PC-9 (cell line): Measurements from ENCODE around the gene LINC00305. TPM values are rescaled to one million over a fixed set of nuclear protein-coding genes. Genes with fewer than 3 reads are reported as not detected.

Experiments used
- BruUV-seq: library from RNA; stranded (reverse); fragments of 400-500 nt; replicated peaks from 2 replicates; lab custom pipeline; 2021; lab: Mats Ljungman, UMichigan
- CTCF ChIA-PET: fragments of 300-600 bp; sonication (Branson Sonifier 250); formaldehyde crosslinking; loops from one replicate; lab custom pipeline; 2022; ENCODE audit warnings: antibody characterized with exemption; lab: Charles Lee
- POLR2A ChIA-PET: fragments of 300-600 bp; sonication (Branson Sonifier 250); formaldehyde crosslinking; loops from one replicate; lab custom pipeline; 2022; ENCODE audit warnings: antibody characterized with exemption; ENCODE audit not compliant: unreplicated experiment; lab: Charles Lee
- DNase-seq, 2 experiments: peaks; one replicate each; pipeline versions ENCODE4 v3.0.0 to v3.0.0-alpha.2; 2015 to 2022; ENCODE audit warnings: mixed read lengths in 1 of 2
- H2AFZ ChIP-seq: fragments of 200-600 bp; sonication (generic); 2 replicates; pipeline ENCODE4 v1.8.1; 2017; ENCODE audit warnings: antibody characterized with exemption
- H3F3A ChIP-seq: fragments of 200-600 bp; sonication (generic); 2 replicates; pipeline ENCODE4 v1.8.1; 2017; ENCODE audit warnings: antibody characterized with exemption, mild to moderate bottlenecking, low read depth; ENCODE audit not compliant: insufficient read depth
- H3K27ac ChIP-seq: fragments of 200-600 bp; sonication (generic); 2 replicates; pipeline ENCODE4 v1.6.1; 2016; ENCODE audit warnings: mixed run types
- H3K27me3 ChIP-seq: fragments of 200-600 bp; sonication (generic); 2 replicates; pipeline ENCODE4 v1.6.1; 2016; ENCODE audit warnings: low read depth, mixed run types; ENCODE audit not compliant: insufficient read depth
- H3K36me3 ChIP-seq: fragments of 200-600 bp; sonication (generic); 2 replicates; pipeline ENCODE4 v1.6.1; 2016; ENCODE audit warnings: low read depth, mixed run types
- H3K4me1 ChIP-seq: fragments of 200-600 bp; sonication (generic); replicated peaks from 2 replicates; pipeline ENCODE4 v1.6.1; 2016; ENCODE audit warnings: mixed run types; ENCODE audit not compliant: insufficient read depth
- H3K4me2 ChIP-seq: fragments of 200-600 bp; sonication (generic); 2 replicates; pipeline ENCODE4 v1.6.1; 2017; ENCODE audit warnings: mixed run types
- H3K4me3 ChIP-seq: fragments of 200-600 bp; sonication (generic); 2 replicates; pipeline ENCODE4 v1.6.1; 2016; ENCODE audit warnings: mixed run types
- H3K79me2 ChIP-seq: fragments of 200-600 bp; sonication (generic); 2 replicates; pipeline ENCODE4 v1.6.1; 2017; ENCODE audit warnings: low read depth, mixed run types
- H3K9me2 ChIP-seq: fragments of 200-600 bp; sonication (generic); 2 replicates; pipeline ENCODE4 v1.8.1; 2017; ENCODE audit warnings: mild to moderate bottlenecking; ENCODE audit not compliant: insufficient read depth
- H3K9me3 ChIP-seq: fragments of 200-600 bp; sonication (generic); 2 replicates; pipeline ENCODE4 v1.8.1; 2016; ENCODE audit warnings: low read depth; ENCODE audit not compliant: insufficient read depth
- H4K20me1 ChIP-seq: fragments of 200-600 bp; sonication (generic); 2 replicates; pipeline ENCODE4 v1.8.1; 2017; ENCODE audit not compliant: insufficient read depth
- CTCF ChIP-seq: fragments of 200-600 bp; sonication (generic); conservative IDR thresholded peaks from 2 replicates; pipeline ENCODE4 v1.6.1; 2017; ENCODE audit warnings: mixed run types, antibody characterized with exemption, mild to moderate bottlenecking, moderate library complexity
- EZH2 ChIP-seq: fragments of 200-600 bp; sonication (generic); IDR thresholded peaks from 2 replicates; pipeline ENCODE4 v1.8.0; 2017; ENCODE audit warnings: antibody characterized with exemption, low read depth
- intact Hi-C: fragments of 100-400 bp; cut with micrococcal nuclease; formaldehyde crosslinking; loops from one replicate; pipeline ENCODE4 v1.10.0; 2022; ENCODE audit not compliant: unreplicated experiment
- total RNA-seq: library from RNA; stranded (reverse); gene quantifications from 2 replicates; pipeline ENCODE4 v1.2.3, GENCODE V29; 2021

The LINC00305 gene
- total RNA-seq, 1 experiment from 2014 or later: not detected

- H3K79me2 ChIP-seq: no peaks in the 10 kb centered on the region
- no peak overlapping the region for H2AFZ ChIP-seq
- H4K20me1 ChIP-seq: no peaks in the 10 kb centered on the region
- no peaks in the 10 kb centered on the region for H3K4me1 ChIP-seq
- H3K27ac ChIP-seq: no peak overlapping the region
- H3K36me3 ChIP-seq: no peaks in the 10 kb centered on the region
- H3K9me2 ChIP-seq: peaks cover 6% of the 10 kb centered on the region; the same call in 1 of the 2 replicates
- no peaks in the 10 kb centered on the region for H3F3A ChIP-seq
- no TSS peak for BruUV-seq
- H3K4me3 ChIP-seq: no peak overlapping the region
- CTCF ChIA-PET: no interaction called here
- POLR2A ChIA-PET: interaction anchor here (0.7 kb wide), 1 partner anchor 232 kb away, joined by 4 read pairs; no protein-coding TSS in a partner anchor
- no peaks in the 10 kb centered on the region for H3K9me3 ChIP-seq
- no peak for DNase-seq
- H3K27me3 ChIP-seq: no peaks in the 10 kb centered on the region
- TF ChIP-seq CTCF: no peak
- no peak for TF ChIP-seq EZH2
- no peak overlapping the region for H3K4me2 ChIP-seq
- intact Hi-C loops: no loop called here
Measured at GRCh38 chr18:64171576-64171975, 22.7 kb upstream of the LINC00305 start.

- no peaks in the 10 kb centered on the region for H4K20me1 ChIP-seq
- intact Hi-C loops: no loop called here
- TF ChIP-seq EZH2 (no peak), CTCF (no peak)
- H3K4me2 ChIP-seq: no peak overlapping the region
- H3K79me2 ChIP-seq: no peaks in the 10 kb centered on the region
- H3K4me1 ChIP-seq: no peaks in the 10 kb centered on the region
- H3K9me2 ChIP-seq: peaks cover 6% of the 10 kb centered on the region; the same call in 1 of the 2 replicates
- DNase-seq: no peak
- H2AFZ ChIP-seq: no peak overlapping the region
- POLR2A ChIA-PET: no interaction called here
- H3K9me3 ChIP-seq: no peaks in the 10 kb centered on the region
- CTCF ChIA-PET: no interaction called here
- BruUV-seq: no TSS peak
- no peaks in the 10 kb centered on the region for H3K27me3 ChIP-seq
- no peaks in the 10 kb centered on the region for H3K36me3 ChIP-seq
- H3K4me3 ChIP-seq: no peak overlapping the region
- H3F3A ChIP-seq: no peaks in the 10 kb centered on the region
- no peak overlapping the region for H3K27ac ChIP-seq
Measured at GRCh38 chr18:64167408-64167925, 18.6 kb upstream of the LINC00305 start.

- Histone ChIP-seq H3K9me3 (no peaks in the 10 kb centered on the region), H3K36me3 (no peaks in the 10 kb centered on the region), H3K9me2 (peaks cover 6% of the 10 kb centered on the region; the same call in 1 of the 2 replicates), H3K27ac (no peak overlapping the region), H3K4me1 (no peaks in the 10 kb centered on the region), H3K4me2 (no peak overlapping the region), H2AFZ (no peak overlapping the region), H4K20me1 (no peaks in the 10 kb centered on the region), H3K4me3 (no peak overlapping the region), H3K27me3 (no peaks in the 10 kb centered on the region), H3K79me2 (no peaks in the 10 kb centered on the region), H3F3A (no peaks in the 10 kb centered on the region)
- DNase-seq: peak in 1 of 2 experiments; percentile 41
- intact Hi-C loops: no loop called here
- POLR2A ChIA-PET: no interaction called here
- TF ChIP-seq EZH2 (no peak), CTCF (no peak)
- no TSS peak for BruUV-seq
- CTCF ChIA-PET: no interaction called here
Measured at GRCh38 chr18:64165906-64166305, 17.0 kb upstream of the LINC00305 start.
